Thoracic aorta (tissue), 2 donors: Measurements from ENCODE around the gene SLC38A8. TPM values are rescaled to one million over a fixed set of nuclear protein-coding genes. Genes with fewer than 3 reads are reported as not detected.

Experiments
- ATAC-seq: fragments of 150-250 bp; one replicate; pipeline ENCODE4 v1.8.0; 2017; ENCODE audit warnings: low read depth; ENCODE audit not compliant: insufficient number of reproducible peaks, low FRiP score
- DNase-seq: peaks from one replicate; pipeline ENCODE4 v3.0.0-alpha.2; 2020; ENCODE audit warnings: low spot score
- H3K27ac ChIP-seq, 2 donors: fragments of 200-600 bp; sonication (generic); 1 replicate in 1 of 2; 2 replicates in 1 of 2; pipeline ENCODE4 v1.5.1; 2016; ENCODE audit warnings: mild to moderate bottlenecking in 2 of 2, moderate library complexity in 2 of 2
- H3K27me3 ChIP-seq: fragments of 200-600 bp; sonication (generic); replicated peaks from 2 replicates; pipeline ENCODE4 v1.6.0; 2016; ENCODE audit warnings: mild to moderate bottlenecking; ENCODE audit not compliant: insufficient read depth
- H3K36me3 ChIP-seq: fragments of 200-600 bp; sonication (generic); one replicate; pipeline ENCODE4 v1.5.1; 2016
- H3K4me1 ChIP-seq, 2 donors: fragments of 200-600 bp; sonication (generic); 1 replicate in 1 of 2; 2 replicates in 1 of 2; pipeline versions ENCODE4 v1.5.1 to v1.6.0; 2016; ENCODE audit warnings: low read depth in 2 of 2, mild to moderate bottlenecking in 1 of 2; ENCODE audit not compliant: control insufficient read depth in 1 of 2
- H3K4me3 ChIP-seq: fragments of 200-600 bp; sonication (generic); 2 replicates; pipeline ENCODE4 v1.5.1; 2016; ENCODE audit warnings: mild to moderate bottlenecking
- H3K9me3 ChIP-seq: fragments of 200-600 bp; sonication (generic); 2 replicates; pipeline ENCODE4 v1.5.1; 2016
- CTCF ChIP-seq: fragments of 200-600 bp; sonication (generic); IDR thresholded peaks from one replicate; pipeline ENCODE4 v1.5.1; 2019; ENCODE audit warnings: antibody characterized with exemption
- total RNA-seq, 2 donors: library from RNA; depleted of rRNA; stranded (reverse); fragments of >200 nt; gene quantifications; one replicate each; pipeline versions ENCODE4 v1.1.0 to v1.2.3, GENCODE V29; 2016

The SLC38A8 gene
- total RNA-seq, 2 donors from 2014 or later, result not detected

GRCh38 chr16:84032458-84033178 is 10.0 kb downstream of the SLC38A8 start:
- no peak for DNase-seq
- no peaks in the 10 kb centered on the region for H3K4me1 ChIP-seq
- H3K27me3 ChIP-seq, result no peaks in the 10 kb centered on the region
- no peak for ATAC-seq
- no peak for TF ChIP-seq CTCF
- no peaks in the 10 kb centered on the region for H3K36me3 ChIP-seq
- H3K27ac ChIP-seq, result no peak overlapping the region
- no peak overlapping the region for H3K4me3 ChIP-seq
- H3K9me3 ChIP-seq, result peaks cover 10% of the 10 kb centered on the region

- H3K27me3 ChIP-seq, result no peaks in the 10 kb centered on the region
- no peaks in the 10 kb centered on the region for H3K4me1 ChIP-seq
- no peak overlapping the region for H3K27ac ChIP-seq
- ATAC-seq (no peak), DNase-seq (no peak)
- H3K36me3 ChIP-seq, result no peaks in the 10 kb centered on the region
- TF ChIP-seq CTCF, result no peak
- no peak overlapping the region for H3K4me3 ChIP-seq
- peaks cover 10% of the 10 kb centered on the region for H3K9me3 ChIP-seq
These were observed 11.0 kb downstream of the SLC38A8 start for GRCh38 chr16:84031556-84031955.

- no peaks in the 10 kb centered on the region for H3K36me3 ChIP-seq
- H3K4me1 ChIP-seq, result no peaks in the 10 kb centered on the region
- DNase-seq (no peak), ATAC-seq (no peak)
- H3K27ac ChIP-seq, result no peak overlapping the region
- no peak for TF ChIP-seq CTCF
- no peaks in the 10 kb centered on the region for H3K9me3 ChIP-seq
- H3K27me3 ChIP-seq, result no peaks in the 10 kb centered on the region
- H3K4me3 ChIP-seq, result no peak overlapping the region
These were observed 13.1 kb downstream of the SLC38A8 start for GRCh38 chr16:84029297-84030047.

- ATAC-seq, result no peak
- Histone ChIP-seq H3K27me3 (no peaks in the 10 kb centered on the region), H3K36me3 (no peaks in the 10 kb centered on the region), H3K9me3 (no peaks in the 10 kb centered on the region), H3K4me3 (no peak overlapping the region), H3K27ac (no peak overlapping the region), H3K4me1 (no peaks in the 10 kb centered on the region)
- no peak for DNase-seq
- no peak for TF ChIP-seq CTCF
These were observed 15.0 kb downstream of the SLC38A8 start for GRCh38 chr16:84027625-84028024.

GRCh38 chr16:84026606-84027005 is 16.0 kb downstream of the SLC38A8 start:
- Histone ChIP-seq H3K27me3 (no peaks in the 10 kb centered on the region), H3K27ac (no peak overlapping the region), H3K9me3 (peaks cover 1% of the 10 kb centered on the region), H3K36me3 (no peaks in the 10 kb centered on the region), H3K4me1 (no peaks in the 10 kb centered on the region), H3K4me3 (no peak overlapping the region)
- no peak for DNase-seq
- TF ChIP-seq CTCF, result no peak
- no peak for ATAC-seq
